Adrenal gland (tissue), 12 donors: Measurements from ENCODE around the gene PTPRN2. TPM values are rescaled to one million over a fixed set of nuclear protein-coding genes. Genes with fewer than 3 reads are reported as not detected.

Experiments
- DNase-seq, 7 donors: peaks; one replicate each; pipeline ENCODE4 v3.0.0-alpha.2; 2019 to 2020
- H3K27ac ChIP-seq, 5 donors: fragments of 200-600 bp; sonication (generic) in 4 of 5; 1 replicate in 3 of 5; 2 replicates in 2 of 5; pipeline versions ENCODE4 v1.5.1 to v1.8.0; 2016 to 2020; ENCODE audit warnings: mild to moderate bottlenecking in 1 of 5
- H3K27me3 ChIP-seq: fragments of 200-600 bp; 2 replicates; pipeline ENCODE4 v1.8.0; 2021
- H3K36me3 ChIP-seq, 2 donors: fragments of 200-600 bp; replicated peaks in 1 of 2; 1 replicate in 1 of 2; 2 replicates in 1 of 2; pipeline versions ENCODE4 v1.5.1 to v1.8.0; 2018 to 2022
- H3K4me1 ChIP-seq, 2 donors: fragments of 200-600 bp; replicated peaks in 1 of 2; 1 replicate in 1 of 2; 2 replicates in 1 of 2; pipeline versions ENCODE4 v1.5.1 to v1.8.0; 2018 to 2021
- H3K4me3 ChIP-seq, 4 donors: fragments of 200-600 bp; sonication (generic) in 3 of 4; one replicate each; pipeline ENCODE4 v1.5.1; 2016 to 2018
- H3K9me3 ChIP-seq, 3 donors: fragments of 200-600 bp; sonication (generic) in 1 of 3; replicated peaks in 1 of 3; 1 replicate in 2 of 3; 2 replicates in 1 of 3; pipeline versions ENCODE4 v1.5.1 to v1.8.0; 2016 to 2021
- POLR2A ChIP-seq, 2 donors: fragments of 450-650 bp; IDR thresholded peaks; one replicate each; pipeline ENCODE4 v1.6.1; 2017; ENCODE audit warnings: antibody characterized with exemption in 2 of 2, mild to moderate bottlenecking in 2 of 2, moderate library complexity in 1 of 2
- WGBS, 4 donors: extraction: QIAGEN DNeasy Blood & Tissue Kit in 2 of 4; methylation state at CpG; one replicate each; pipeline versions ENCODE4 v1.1.5 to v1.1.7; 2013 to 2017; 5-methylcytosine and 5-hydroxymethylcytosine counted together
- intact Hi-C, 2 donors: fragments of 100-400 bp; cut with DNase I; formaldehyde crosslinking; loops; one replicate each; pipeline versions ENCODE4 v1.14.1 to v1.15.0; 2022 to 2023
- polyA plus RNA-seq, 3 donors: library from polyadenylated mRNA; stranded (reverse); fragments of 200-250 nt in 2 of 3; fragments of 350-450 nt in 1 of 3; fragmentation: Illumina TruSeq in 1 of 3; extraction: RNeasy Lipid Tissue Mini Kit (QIAGEN cat#74804) in 1 of 3; gene quantifications; one replicate each; pipeline ENCODE4 v1.2.3, GENCODE V29; 2013 to 2014
- total RNA-seq, 9 donors: library from RNA; depleted of rRNA in 4 of 9; stranded (reverse); fragments of >200 nt in 4 of 9; fragments of 120-200 nt in 1 of 9; fragmentation: NEBNext Ultra II Directional in 1 of 9; extraction: Animal tissue kit (Norgen Biotek cat#: 25700) in 1 of 9; gene quantifications; one replicate each; pipeline versions ENCODE4 v1.1.0 to v1.2.4, GENCODE V29; 2013 to 2023
- TF ChIP-seq, protein P1 (sequence below), 6 experiments: fragments of 450-650 bp in 4 of 6; fragments of 200-600 bp in 2 of 6; sonication (generic) in 1 of 6; IDR thresholded peaks; 1 replicate in 5 of 6; 2 replicates in 1 of 6; pipeline versions ENCODE4 v1.5.1 to v1.8.0; 2016 to 2021; ENCODE audit warnings: antibody characterized with exemption in 6 of 6, mild to moderate bottlenecking in 2 of 6, moderate library complexity in 1 of 6
- donor health status: healthy with polysubstance abuse.
- donor health status: Bipolar disorder and iron deficiency.
- donor health status: DM: yes; HTN: yes; CAD: no.
- donor health status: DM: no; HTN: no; CAD: no.
- donor health status: DM: no; HTN: no; CAD: no.
- donor health status: DM: yes; HTN: yes; CAD: no.

PTPRN2 gene
- total and polyA plus RNA-seq, 12 donors, result 2.2 to 16.2 (median 3.4) TPM

DNA sequence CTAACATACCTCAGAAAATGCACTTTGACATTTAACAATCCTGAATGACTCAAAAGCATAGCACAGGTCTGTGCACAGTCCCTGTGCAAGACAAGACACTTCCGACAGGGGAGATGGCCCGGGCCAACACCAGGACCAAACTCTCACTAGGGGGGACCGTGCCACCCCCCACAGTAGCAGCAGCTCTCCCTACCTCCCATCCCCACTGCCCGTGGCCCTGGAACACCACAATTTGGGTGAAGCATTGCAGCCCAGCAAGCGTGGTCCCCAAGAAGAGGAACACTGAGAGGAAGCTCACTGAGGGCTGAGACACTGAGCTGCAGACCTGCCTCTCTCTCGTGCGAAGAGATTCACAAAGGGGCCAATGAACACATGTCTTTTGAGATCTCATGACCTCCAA, 26.0 kb downstream of the PTPRN2 start:
- intact Hi-C loops, result no loop called here
- H3K9me3 ChIP-seq, result no peaks in the 10 kb centered on the region
- no peaks in the 10 kb centered on the region for H3K27me3 ChIP-seq
- no peak overlapping the region for H3K27ac ChIP-seq
- H3K4me3 ChIP-seq, result no peak overlapping the region
- 83 to 89% (median 88%) methylated on average over 7 of the region's 7 CpGs; no CpG with 5 or more reads in 1 of the 4 donors for WGBS, 4 donors
- TF ChIP-seq, protein P1, sequence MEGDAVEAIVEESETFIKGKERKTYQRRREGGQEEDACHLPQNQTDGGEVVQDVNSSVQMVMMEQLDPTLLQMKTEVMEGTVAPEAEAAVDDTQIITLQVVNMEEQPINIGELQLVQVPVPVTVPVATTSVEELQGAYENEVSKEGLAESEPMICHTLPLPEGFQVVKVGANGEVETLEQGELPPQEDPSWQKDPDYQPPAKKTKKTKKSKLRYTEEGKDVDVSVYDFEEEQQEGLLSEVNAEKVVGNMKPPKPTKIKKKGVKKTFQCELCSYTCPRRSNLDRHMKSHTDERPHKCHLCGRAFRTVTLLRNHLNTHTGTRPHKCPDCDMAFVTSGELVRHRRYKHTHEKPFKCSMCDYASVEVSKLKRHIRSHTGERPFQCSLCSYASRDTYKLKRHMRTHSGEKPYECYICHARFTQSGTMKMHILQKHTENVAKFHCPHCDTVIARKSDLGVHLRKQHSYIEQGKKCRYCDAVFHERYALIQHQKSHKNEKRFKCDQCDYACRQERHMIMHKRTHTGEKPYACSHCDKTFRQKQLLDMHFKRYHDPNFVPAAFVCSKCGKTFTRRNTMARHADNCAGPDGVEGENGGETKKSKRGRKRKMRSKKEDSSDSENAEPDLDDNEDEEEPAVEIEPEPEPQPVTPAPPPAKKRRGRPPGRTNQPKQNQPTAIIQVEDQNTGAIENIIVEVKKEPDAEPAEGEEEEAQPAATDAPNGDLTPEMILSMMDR (IDR thresholded peaks at IDR 0.05), result no peak
- no peak for TF ChIP-seq POLR2A (IDR thresholded peaks at IDR 0.05)
- no peak for DNase-seq
- H3K36me3 ChIP-seq, result no peaks in the 10 kb centered on the region
- H3K4me1 ChIP-seq, result no peaks in the 10 kb centered on the region

DNA sequence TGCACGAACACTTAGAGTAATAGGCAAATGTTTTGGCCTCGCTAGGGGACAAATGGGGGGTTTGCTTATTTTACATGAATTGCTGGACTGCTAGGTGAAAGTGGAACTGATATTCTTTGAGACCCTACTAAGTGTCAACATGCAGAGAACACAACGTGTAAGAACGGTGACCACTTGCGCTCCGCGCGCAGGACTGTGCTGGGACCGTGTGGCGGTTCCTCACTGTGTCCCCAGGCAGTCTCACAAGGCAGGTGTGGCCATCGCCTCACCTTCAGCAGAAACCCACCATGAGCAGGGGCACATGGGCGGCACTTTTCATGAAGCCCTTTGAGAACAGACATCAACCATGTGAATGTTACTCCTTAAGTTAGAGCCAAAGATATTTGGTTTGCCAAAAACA, 27.2 kb downstream of the PTPRN2 start:
- DNase-seq, result no peak
- TF ChIP-seq, protein P1 (IDR thresholded peaks at IDR 0.05), result no peak
- no peak for TF ChIP-seq POLR2A (IDR thresholded peaks at IDR 0.05)
- Histone ChIP-seq H3K4me3 (no peak overlapping the region), H3K27me3 (no peaks in the 10 kb centered on the region), H3K4me1 (no peaks in the 10 kb centered on the region), H3K27ac (no peak overlapping the region), H3K9me3 (no peaks in the 10 kb centered on the region), H3K36me3 (no peaks in the 10 kb centered on the region)
- 84 to 96% (median 91%) methylated on average over 12 of the region's 12 CpGs for WGBS, 4 donors
- intact Hi-C loops, result no loop called here

DNA sequence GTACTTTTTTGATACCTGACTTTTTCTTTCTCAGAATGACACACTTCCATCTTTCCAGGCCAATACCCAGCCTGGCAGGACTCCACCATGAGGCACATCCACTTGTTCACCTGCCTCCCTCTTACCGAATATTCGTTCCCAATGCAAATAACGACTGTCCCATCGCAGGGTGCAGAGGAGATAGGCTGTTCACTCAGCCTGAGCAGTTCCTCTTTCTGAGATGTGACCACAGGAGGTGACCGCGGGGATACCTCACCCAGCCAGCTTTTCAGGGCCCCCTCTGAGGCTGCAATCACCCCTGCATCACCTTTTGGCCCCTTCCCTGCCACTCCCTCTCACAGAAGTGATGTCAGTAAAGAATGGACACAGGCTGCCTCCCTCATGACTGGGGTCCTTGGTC, 28.3 kb downstream of the PTPRN2 start:
- H3K27ac ChIP-seq, result no peak overlapping the region
- H3K4me3 ChIP-seq, result no peak overlapping the region
- no peaks in the 10 kb centered on the region for H3K9me3 ChIP-seq
- TF ChIP-seq, protein P1 (IDR thresholded peaks at IDR 0.05), result no peak
- no peak for TF ChIP-seq POLR2A (IDR thresholded peaks at IDR 0.05)
- no peak for DNase-seq
- WGBS, 4 donors, result 75 to 81% (median 81%) methylated on average over 6 of the region's 6 CpGs
- no peaks in the 10 kb centered on the region for H3K4me1 ChIP-seq
- intact Hi-C loops, result no loop called here
- H3K27me3 ChIP-seq, result no peaks in the 10 kb centered on the region
- no peaks in the 10 kb centered on the region for H3K36me3 ChIP-seq

DNA sequence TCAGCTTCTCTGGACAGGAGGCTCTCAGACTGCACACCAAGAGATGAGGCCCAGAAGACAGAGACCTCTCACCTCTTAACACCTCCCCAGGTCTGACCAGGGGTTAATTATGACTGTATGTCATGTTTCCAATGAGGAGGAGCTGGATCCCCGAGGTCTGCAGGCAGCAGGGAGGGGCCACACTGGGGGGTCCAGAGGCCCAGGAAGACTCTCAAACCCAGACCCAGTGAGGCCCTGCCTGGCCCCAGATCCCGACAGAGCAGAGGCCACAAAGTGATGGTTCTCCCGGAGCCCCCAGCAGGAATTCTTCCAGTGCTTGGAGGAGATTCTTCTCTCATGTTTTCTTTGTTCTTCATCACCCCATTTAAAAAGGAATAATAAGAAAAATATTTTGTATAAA, 28.8 kb downstream of the PTPRN2 start:
- 62 to 69% (median 65%) methylated on average over 2 to 3 of the region's 3 CpGs for WGBS, 4 donors
- intact Hi-C loops, result no loop called here
- no peaks in the 10 kb centered on the region for H3K36me3 ChIP-seq

More for the DNA sequence above, 28.8 kb downstream of the PTPRN2 start:
- H3K9me3 ChIP-seq, result no peaks in the 10 kb centered on the region
- no peak overlapping the region for H3K27ac ChIP-seq
- H3K27me3 ChIP-seq, result no peaks in the 10 kb centered on the region
- no peaks in the 10 kb centered on the region for H3K4me1 ChIP-seq
- TF ChIP-seq POLR2A (IDR thresholded peaks at IDR 0.05), result no peak
- TF ChIP-seq, protein P1 (IDR thresholded peaks at IDR 0.05), result no peak
- H3K4me3 ChIP-seq, result no peak overlapping the region
- DNase-seq, result no peak
